ENCODE data around the gene HADHB.

GRCh38 chr2:26337298-26337697, 92.6 kb downstream of the HADHB start:
- TF ChIP-seq EZH2 (IDR thresholded peaks at IDR 0.05; ENCODE audit: borderline replicate concordance, low read length): no peak
- TF ChIP-seq CTCF (conservative IDR thresholded peaks at IDR 0.05 in 1 of 2, IDR thresholded peaks at IDR 0.05 in 1 of 2; ENCODE audit: extremely low read depth in 1 of 2, insufficient read depth in 1 of 2, low read depth in 1 of 2, low read length in 2 of 2): no peak
